ENCODE data around the gene DDX55.

The DDX55 gene

DNA sequence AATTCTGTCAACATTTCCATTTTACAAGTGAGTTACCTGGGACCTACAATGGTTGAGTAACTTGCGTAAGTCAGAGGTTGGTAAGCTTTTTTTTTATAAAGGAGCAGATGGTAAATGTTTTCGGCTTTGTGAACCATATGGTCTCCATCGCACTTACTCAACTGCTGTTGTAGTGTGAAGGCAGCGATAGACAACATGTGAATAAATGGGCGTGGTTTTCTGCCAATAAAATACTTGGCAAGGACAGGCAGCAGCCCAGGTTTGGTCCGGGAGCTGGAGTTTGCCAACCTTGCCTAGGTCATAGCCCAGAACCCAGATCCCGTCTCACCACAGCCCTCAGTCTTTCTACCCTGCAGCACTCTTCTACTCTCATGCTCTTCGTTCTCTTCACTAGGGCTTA, 6.3 kb downstream of the DDX55 start:
- H3K27ac ChIP-seq (ENCODE audit: low read depth, low read length) = no peak overlapping the region
- peaks cover 90% of the 10 kb centered on the region for H3K36me3 ChIP-seq (ENCODE audit: control insufficient read depth, insufficient read depth, low read length)
- H3K9ac ChIP-seq (ENCODE audit: low read length) = no peak overlapping the region
- no peaks in the 10 kb centered on the region for H3K4me1 ChIP-seq (ENCODE audit: control insufficient read depth, insufficient read depth, low read length)
- no peaks in the 10 kb centered on the region for H3K27me3 ChIP-seq (ENCODE audit: control insufficient read depth, insufficient read depth, low read length)
- no peak overlapping the region for H3K4me3 ChIP-seq (ENCODE audit: low read depth, low read length)
- no peaks in the 10 kb centered on the region for H3K9me3 ChIP-seq (ENCODE audit: control insufficient read depth, insufficient read depth, low read depth, low read length)

DNA sequence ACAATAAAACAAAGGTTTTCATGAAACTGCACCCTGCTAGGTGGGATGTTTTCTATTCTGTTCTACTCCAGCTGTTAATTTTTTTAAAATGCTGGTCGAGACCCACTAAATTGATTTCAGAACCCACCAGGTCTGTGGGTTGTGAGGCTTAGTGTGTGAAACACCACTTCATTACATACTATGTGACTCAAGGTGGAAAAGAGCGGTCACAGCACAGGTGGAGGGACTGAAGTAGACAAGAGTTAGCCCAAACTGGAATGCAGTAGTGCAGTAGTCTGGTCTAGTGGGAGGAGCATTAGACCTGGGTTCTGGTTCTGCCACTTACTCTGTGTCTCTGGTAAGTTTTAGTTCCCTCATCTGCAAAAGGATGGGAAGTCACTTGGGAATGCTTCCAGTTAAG, 12.2 kb downstream of the DDX55 start:
- H3K27me3 ChIP-seq (ENCODE audit: control insufficient read depth, insufficient read depth, low read length) = no peaks in the 10 kb centered on the region
- no peak overlapping the region for H3K27ac ChIP-seq (ENCODE audit: low read depth, low read length)
- peaks cover 90% of the 10 kb centered on the region for H3K36me3 ChIP-seq (ENCODE audit: control insufficient read depth, insufficient read depth, low read length)
- no peak overlapping the region for H3K9ac ChIP-seq (ENCODE audit: low read length)
- no peaks in the 10 kb centered on the region for H3K9me3 ChIP-seq (ENCODE audit: control insufficient read depth, insufficient read depth, low read depth, low read length)
- H3K4me1 ChIP-seq (ENCODE audit: control insufficient read depth, insufficient read depth, low read length) = no peaks in the 10 kb centered on the region
- H3K4me3 ChIP-seq (ENCODE audit: low read depth, low read length) = no peak overlapping the region

DNA sequence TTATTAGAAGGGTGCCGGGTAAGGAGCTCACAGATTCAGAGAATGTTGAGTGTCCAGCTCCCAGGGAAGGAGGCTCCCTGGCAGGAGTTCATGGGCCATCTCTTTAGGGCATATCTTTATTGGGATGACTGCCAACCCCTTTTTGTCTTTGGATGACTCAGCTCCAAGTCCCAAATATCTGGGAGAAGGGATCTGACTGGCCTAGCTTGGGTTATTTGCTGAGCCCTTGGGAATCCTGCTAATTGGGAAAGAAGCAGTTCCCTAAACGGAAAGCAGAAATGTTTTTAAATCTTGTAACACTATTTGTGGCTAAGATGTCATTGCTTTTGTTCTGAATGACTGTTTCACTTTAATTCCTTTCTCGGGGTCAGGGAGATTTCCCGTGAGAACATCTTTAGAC, 12.6 kb downstream of the DDX55 start:
- Histone ChIP-seq H3K36me3 (ENCODE audit: control insufficient read depth, insufficient read depth, low read length) (peaks cover 90% of the 10 kb centered on the region), H3K9me3 (ENCODE audit: control insufficient read depth, insufficient read depth, low read depth, low read length) (no peaks in the 10 kb centered on the region)

DNA sequence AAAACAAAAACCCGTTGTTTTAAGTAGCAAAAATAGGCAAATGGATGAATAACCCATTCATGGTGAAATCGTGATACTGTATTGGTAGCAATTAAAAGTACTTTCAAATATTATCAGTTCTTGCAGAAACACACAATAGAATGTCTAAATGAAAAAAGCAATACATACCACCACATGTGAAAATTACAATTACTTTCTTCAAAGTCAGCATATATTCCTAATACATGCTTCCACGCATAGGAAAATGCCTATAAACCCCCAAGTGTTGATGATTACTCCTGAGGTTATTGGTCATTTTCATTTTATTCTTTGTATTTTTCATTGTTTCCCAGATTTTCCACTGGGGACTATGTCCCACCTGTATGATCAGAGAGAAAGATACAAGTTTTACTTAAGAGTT, 15.2 kb downstream of the DDX55 start:
- no peaks in the 10 kb centered on the region for H3K27me3 ChIP-seq (ENCODE audit: control insufficient read depth, insufficient read depth, low read length)
- H3K9ac ChIP-seq (ENCODE audit: low read length) = no peak overlapping the region
- no peaks in the 10 kb centered on the region for H3K9me3 ChIP-seq (ENCODE audit: control insufficient read depth, insufficient read depth, low read depth, low read length)
- no peak overlapping the region for H3K27ac ChIP-seq (ENCODE audit: low read depth, low read length)
- H3K4me1 ChIP-seq (ENCODE audit: control insufficient read depth, insufficient read depth, low read length) = no peaks in the 10 kb centered on the region
- H3K4me3 ChIP-seq (ENCODE audit: low read depth, low read length) = no peak overlapping the region
- H3K36me3 ChIP-seq (ENCODE audit: control insufficient read depth, insufficient read depth, low read length) = peaks cover 92% of the 10 kb centered on the region

More for the DNA sequence above, 12.6 kb downstream of the DDX55 start:
- Histone ChIP-seq H3K4me3 (ENCODE audit: low read depth, low read length) (no peak overlapping the region), H3K27ac (ENCODE audit: low read depth, low read length) (no peak overlapping the region), H3K4me1 (ENCODE audit: control insufficient read depth, insufficient read depth, low read length) (no peaks in the 10 kb centered on the region), H3K27me3 (ENCODE audit: control insufficient read depth, insufficient read depth, low read length) (no peaks in the 10 kb centered on the region), H3K9ac (ENCODE audit: low read length) (no peak overlapping the region)

DNA sequence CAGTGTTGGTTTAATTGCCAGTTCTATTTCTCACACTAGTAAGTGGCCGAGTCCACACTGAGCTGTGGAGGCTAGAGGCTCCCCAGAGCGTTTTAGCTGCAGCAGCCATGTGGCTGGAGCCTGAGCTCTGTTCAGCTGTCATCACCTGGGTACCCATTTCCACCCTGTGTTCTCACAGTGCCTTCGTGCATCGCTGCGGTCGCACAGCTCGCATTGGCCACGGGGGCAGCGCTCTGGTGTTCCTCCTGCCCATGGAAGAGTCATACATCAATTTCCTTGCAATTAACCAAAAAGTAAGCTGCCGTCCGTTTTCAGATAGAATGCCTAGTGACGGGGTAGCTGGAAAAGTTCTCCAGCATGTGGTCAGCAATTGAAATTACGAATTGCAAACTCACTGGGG, 15.7 kb downstream of the DDX55 start:
- no peak overlapping the region for H3K9ac ChIP-seq (ENCODE audit: low read length)
- no peak overlapping the region for H3K27ac ChIP-seq (ENCODE audit: low read depth, low read length)
- H3K27me3 ChIP-seq (ENCODE audit: control insufficient read depth, insufficient read depth, low read length) = no peaks in the 10 kb centered on the region
- no peaks in the 10 kb centered on the region for H3K9me3 ChIP-seq (ENCODE audit: control insufficient read depth, insufficient read depth, low read depth, low read length)
- no peaks in the 10 kb centered on the region for H3K4me1 ChIP-seq (ENCODE audit: control insufficient read depth, insufficient read depth, low read length)
- peaks cover 92% of the 10 kb centered on the region for H3K36me3 ChIP-seq (ENCODE audit: control insufficient read depth, insufficient read depth, low read length)
- H3K4me3 ChIP-seq (ENCODE audit: low read depth, low read length) = no peak overlapping the region

DNA sequence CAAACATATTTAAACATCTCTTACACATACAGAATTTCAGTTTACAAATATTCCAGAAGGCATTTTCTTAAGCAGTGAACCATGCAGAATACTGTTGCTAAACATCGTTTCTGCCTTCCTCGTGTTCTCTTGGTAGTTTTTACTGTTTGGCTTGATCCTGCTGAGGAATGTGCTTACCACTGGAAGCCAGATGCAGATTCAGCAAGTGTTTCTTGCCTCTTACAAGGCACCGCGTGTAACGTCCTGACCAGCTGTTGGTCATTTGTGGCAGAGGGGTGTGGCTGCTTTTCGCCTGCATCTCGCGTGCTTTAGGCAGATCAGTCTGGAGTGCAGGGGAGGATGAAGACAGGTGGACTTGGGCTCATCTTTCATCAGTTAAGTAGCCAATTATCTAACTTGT, 19.2 kb downstream of the DDX55 start:
- Histone ChIP-seq H3K36me3 (ENCODE audit: control insufficient read depth, insufficient read depth, low read length) (peaks cover 81% of the 10 kb centered on the region), H3K9me3 (ENCODE audit: control insufficient read depth, insufficient read depth, low read depth, low read length) (no peaks in the 10 kb centered on the region), H3K9ac (ENCODE audit: low read length) (no peak overlapping the region), H3K4me3 (ENCODE audit: low read depth, low read length) (no peak overlapping the region), H3K27me3 (ENCODE audit: control insufficient read depth, insufficient read depth, low read length) (no peaks in the 10 kb centered on the region), H3K27ac (ENCODE audit: low read depth, low read length) (no peak overlapping the region), H3K4me1 (ENCODE audit: control insufficient read depth, insufficient read depth, low read length) (no peaks in the 10 kb centered on the region)

DNA sequence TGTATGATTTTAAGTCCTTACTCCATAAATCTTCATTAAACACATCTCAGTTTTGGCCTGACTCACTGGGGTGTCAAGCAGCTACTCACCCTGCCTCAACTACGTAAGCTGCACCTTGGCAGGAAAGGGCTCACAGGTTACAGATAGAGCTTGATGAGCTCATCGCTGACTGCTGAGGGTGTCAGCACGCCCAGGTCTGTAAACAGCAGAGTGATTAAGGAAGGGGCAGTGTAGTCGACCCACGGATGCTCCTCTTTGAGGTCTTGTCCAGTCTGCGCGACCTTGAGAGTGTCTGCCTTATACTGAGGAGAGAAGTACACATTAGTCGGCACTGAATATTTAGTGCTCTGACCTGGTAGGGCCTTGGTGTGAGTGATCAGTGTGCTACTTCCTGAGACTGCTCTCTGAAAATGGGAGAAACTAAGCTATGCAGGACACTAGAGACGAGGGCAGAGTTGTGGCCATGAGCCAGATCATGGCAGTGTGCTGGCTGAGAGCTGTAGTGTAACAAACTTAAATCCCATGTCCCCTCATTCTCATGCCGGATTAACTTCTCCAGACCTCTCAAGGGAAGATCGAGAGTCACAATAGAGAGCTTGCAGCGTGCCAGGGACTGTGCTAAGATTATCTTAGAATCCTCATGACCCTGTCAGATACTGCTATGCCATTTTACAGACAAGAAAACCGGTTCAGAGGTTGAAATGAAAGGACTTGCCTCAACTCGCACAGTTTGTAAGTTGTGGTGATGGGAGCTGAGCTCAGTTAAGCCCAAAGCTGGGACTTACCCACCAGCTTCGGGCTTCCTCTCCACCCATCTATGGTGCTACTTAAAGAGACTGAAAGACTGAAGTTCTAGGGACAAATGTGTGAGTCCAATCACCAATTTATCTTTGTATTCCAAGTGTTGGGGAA, 20.0 kb downstream of the DDX55 start:
- no peaks in the 10 kb centered on the region for H3K4me1 ChIP-seq (ENCODE audit: control insufficient read depth, insufficient read depth, low read length)
- no peak overlapping the region for H3K9ac ChIP-seq (ENCODE audit: low read length)
- no peak overlapping the region for H3K27ac ChIP-seq (ENCODE audit: low read depth, low read length)

DNA sequence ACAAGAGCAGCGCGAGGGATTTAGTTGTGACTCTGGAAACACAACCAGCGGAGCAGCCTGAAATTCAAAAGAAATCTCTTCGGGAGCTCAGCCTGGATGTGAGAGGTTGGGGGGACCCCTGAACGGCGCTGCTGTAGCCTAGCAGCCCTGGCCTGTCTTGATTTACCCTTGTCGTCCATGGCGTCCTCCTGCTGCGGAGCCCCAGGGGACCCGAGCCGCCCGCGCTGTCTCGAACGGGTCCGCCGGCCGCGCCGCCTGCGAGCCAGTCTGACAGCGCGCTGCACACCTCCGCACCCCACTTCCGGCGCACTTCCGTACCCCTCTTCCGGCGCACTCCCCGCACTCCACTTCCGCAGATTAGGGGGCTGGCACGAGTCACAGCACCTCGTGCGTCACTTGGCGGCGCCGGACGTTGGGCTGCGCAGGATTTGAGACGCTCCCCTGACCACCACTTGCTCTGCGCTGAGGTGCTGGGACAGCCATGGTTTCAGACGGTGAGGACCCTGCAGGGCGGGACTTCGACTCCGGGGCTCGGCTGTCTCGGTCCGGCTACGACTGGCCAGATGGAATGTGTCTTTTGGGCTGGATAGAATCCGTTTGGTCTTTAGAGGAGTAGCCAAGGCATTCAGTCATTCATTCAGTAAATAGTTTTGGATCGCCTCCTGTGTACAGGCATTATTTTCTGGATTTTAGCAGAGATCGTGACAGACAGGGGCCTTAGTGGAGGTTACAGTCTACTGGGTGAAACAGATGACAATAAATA, 31.7 kb downstream of the DDX55 start, which contains the start of the genes EIF2B1 and GTF2H3:
Gene EIF2B1, minus strand, starts transcription at position 308 of the 763 bp plus-strand sequence. Its CDS starts 129 bp downstream, at position 179.
Gene GTF2H3, plus strand, starts transcription at position 451 of the 763 bp plus-strand sequence. Its CDS starts 31 bp downstream, at position 482.
- Histone ChIP-seq H3K27me3 (ENCODE audit: control insufficient read depth, insufficient read depth, low read length) (no peaks in the 10 kb centered on the region), H3K4me3 (ENCODE audit: low read depth, low read length) (peak within 1 kb of the TSS; percentile 96), H3K4me1 (ENCODE audit: control insufficient read depth, insufficient read depth, low read length) (peaks cover 7% of the 10 kb centered on the region; the same call in 1 of the 2 replicates), H3K36me3 (ENCODE audit: control insufficient read depth, insufficient read depth, low read length) (peaks cover 26% of the 10 kb centered on the region), H3K9me3 (ENCODE audit: control insufficient read depth, insufficient read depth, low read depth, low read length) (no peaks in the 10 kb centered on the region), H3K27ac (ENCODE audit: low read depth, low read length) (peak within 1 kb of the TSS; percentile 95), H3K9ac (ENCODE audit: low read length) (peak within 1 kb of the TSS; percentile 96)

More for the DNA sequence above, 20.0 kb downstream of the DDX55 start:
- H3K36me3 ChIP-seq (ENCODE audit: control insufficient read depth, insufficient read depth, low read length) = peaks cover 81% of the 10 kb centered on the region
- H3K27me3 ChIP-seq (ENCODE audit: control insufficient read depth, insufficient read depth, low read length) = no peaks in the 10 kb centered on the region
- H3K9me3 ChIP-seq (ENCODE audit: control insufficient read depth, insufficient read depth, low read depth, low read length) = no peaks in the 10 kb centered on the region
- no peak overlapping the region for H3K4me3 ChIP-seq (ENCODE audit: low read depth, low read length)

DNA sequence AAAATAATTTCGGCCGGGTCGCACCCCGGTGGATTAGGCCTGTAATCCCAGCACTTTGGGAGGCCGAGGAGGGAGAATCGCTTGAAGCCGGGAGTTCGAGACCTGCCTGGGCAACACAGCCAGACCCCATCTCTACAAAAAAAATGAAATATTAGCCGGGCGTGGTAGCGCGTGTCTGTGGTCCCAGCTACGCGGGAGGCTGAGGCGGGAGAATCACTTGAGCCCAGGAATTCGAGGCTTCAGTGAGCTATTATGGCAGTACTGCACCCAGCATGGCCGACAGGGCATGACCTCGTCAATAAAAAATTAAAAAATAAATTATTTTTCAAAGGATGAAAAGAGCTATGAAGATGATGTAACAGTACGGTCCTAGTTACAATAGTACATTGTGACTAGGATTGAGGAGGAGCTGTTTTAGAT, 32.3 kb downstream of the DDX55 start:
- Histone ChIP-seq H3K9me3 (ENCODE audit: control insufficient read depth, insufficient read depth, low read depth, low read length) (no peaks in the 10 kb centered on the region), H3K36me3 (ENCODE audit: control insufficient read depth, insufficient read depth, low read length) (peaks cover 20% of the 10 kb centered on the region), H3K27ac (ENCODE audit: low read depth, low read length) (peak overlapping the region; percentile 95), H3K4me1 (ENCODE audit: control insufficient read depth, insufficient read depth, low read length) (peaks cover 7% of the 10 kb centered on the region; the same call in 1 of the 2 replicates), H3K4me3 (ENCODE audit: low read depth, low read length) (peak overlapping the region; percentile 96), H3K27me3 (ENCODE audit: control insufficient read depth, insufficient read depth, low read length) (no peaks in the 10 kb centered on the region), H3K9ac (ENCODE audit: low read length) (peak overlapping the region; percentile 96)

DNA sequence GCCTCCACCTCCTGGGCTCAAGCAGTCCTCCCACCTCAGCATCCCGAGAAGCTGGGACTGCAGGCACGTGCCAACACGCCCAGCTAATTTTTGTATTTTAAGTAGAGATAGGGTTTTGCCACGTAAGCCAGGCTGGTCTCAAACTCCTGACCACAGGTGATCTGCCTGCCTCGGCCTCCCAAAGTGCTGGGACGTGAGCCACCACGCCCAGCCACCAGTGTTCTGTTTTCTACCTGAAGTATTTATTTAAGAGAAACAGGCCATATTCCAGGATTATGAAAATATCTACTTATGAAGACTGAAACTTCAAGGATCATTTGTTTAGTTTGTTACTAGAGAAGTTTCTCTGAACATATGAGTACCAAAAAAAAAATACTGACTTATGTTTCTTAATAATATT, 42.0 kb downstream of the DDX55 start:
- Histone ChIP-seq H3K36me3 (ENCODE audit: control insufficient read depth, insufficient read depth, low read length) (peaks cover 62% of the 10 kb centered on the region), H3K4me1 (ENCODE audit: control insufficient read depth, insufficient read depth, low read length) (no peaks in the 10 kb centered on the region), H3K9ac (ENCODE audit: low read length) (no peak overlapping the region), H3K27me3 (ENCODE audit: control insufficient read depth, insufficient read depth, low read length) (no peaks in the 10 kb centered on the region), H3K4me3 (ENCODE audit: low read depth, low read length) (no peak overlapping the region), H3K9me3 (ENCODE audit: control insufficient read depth, insufficient read depth, low read depth, low read length) (no peaks in the 10 kb centered on the region), H3K27ac (ENCODE audit: low read depth, low read length) (no peak overlapping the region)

DNA sequence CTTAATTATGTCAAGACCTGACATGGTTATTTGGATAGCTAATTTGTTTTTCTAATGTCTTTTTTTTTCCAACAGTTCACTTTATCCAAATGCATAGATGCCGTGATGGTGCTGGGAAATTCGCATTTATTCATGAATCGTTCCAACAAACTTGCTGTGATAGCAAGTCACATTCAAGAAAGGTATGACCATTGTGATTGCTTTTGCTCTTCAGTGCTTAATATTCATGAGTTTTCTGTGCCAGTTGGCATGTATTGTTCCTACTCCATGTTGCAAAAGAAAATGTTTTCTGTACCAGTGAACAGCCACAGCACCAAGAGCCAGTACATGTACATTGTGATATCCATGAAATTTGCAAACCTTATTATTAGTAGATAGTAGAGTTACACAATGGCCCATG, 43.5 kb downstream of the DDX55 start:
- Histone ChIP-seq H3K27ac (ENCODE audit: low read depth, low read length) (no peak overlapping the region), H3K36me3 (ENCODE audit: control insufficient read depth, insufficient read depth, low read length) (peaks cover 69% of the 10 kb centered on the region)

More for the DNA sequence above, 43.5 kb downstream of the DDX55 start:
- H3K9me3 ChIP-seq (ENCODE audit: control insufficient read depth, insufficient read depth, low read depth, low read length) = no peaks in the 10 kb centered on the region
- H3K4me1 ChIP-seq (ENCODE audit: control insufficient read depth, insufficient read depth, low read length) = no peaks in the 10 kb centered on the region
- no peak overlapping the region for H3K4me3 ChIP-seq (ENCODE audit: low read depth, low read length)
- no peak overlapping the region for H3K9ac ChIP-seq (ENCODE audit: low read length)
- H3K27me3 ChIP-seq (ENCODE audit: control insufficient read depth, insufficient read depth, low read length) = no peaks in the 10 kb centered on the region
